Glutamatergic neuron (in vitro differentiated cells): ENCODE data around the gene TCF7L2. TPM values are rescaled to one million over a fixed set of nuclear protein-coding genes. Genes with fewer than 3 reads are reported as not detected.
A peak's percentile ranks its signal among the peaks of the same experiment; 100 is the strongest.

ENCODE experiments used
- DNase-seq: peaks from one replicate; pipeline ENCODE4 v3.0.0; 2022
- H3K27ac Mint-ChIP-seq: one replicate; pipeline ENCODE4 v1.8.0; 2020; ENCODE audit warnings: mild to moderate bottlenecking, mixed read lengths, inconsistent platforms; ENCODE audit not compliant: unreplicated experiment
- H3K27me3 Mint-ChIP-seq: one replicate; pipeline ENCODE4 v1.8.0; 2020; ENCODE audit warnings: mild to moderate bottlenecking, moderate library complexity, mixed read lengths, inconsistent platforms; ENCODE audit not compliant: unreplicated experiment
- H3K36me3 Mint-ChIP-seq: one replicate; pipeline ENCODE4 v1.8.0; 2020; ENCODE audit warnings: mild to moderate bottlenecking, mixed read lengths, inconsistent platforms; ENCODE audit not compliant: unreplicated experiment
- H3K4me1 Mint-ChIP-seq: one replicate; pipeline ENCODE4 v1.8.0; 2020; ENCODE audit warnings: mild to moderate bottlenecking, low read depth, mixed read lengths, inconsistent platforms; ENCODE audit not compliant: unreplicated experiment
- H3K4me3 Mint-ChIP-seq: one replicate; pipeline ENCODE4 v1.8.0; 2020; ENCODE audit warnings: mild to moderate bottlenecking, mixed read lengths, inconsistent platforms; ENCODE audit not compliant: unreplicated experiment
- H3K9me3 Mint-ChIP-seq: one replicate; pipeline ENCODE4 v1.8.0; 2020; ENCODE audit warnings: mild to moderate bottlenecking, moderate library complexity, mixed read lengths, inconsistent platforms; ENCODE audit not compliant: unreplicated experiment
- CTCF ChIP-seq: fragments of 200-600 bp; sonication (generic); IDR thresholded peaks from one replicate; pipeline ENCODE4 v1.5.0; 2021; ENCODE audit not compliant: partially characterized antibody, unreplicated experiment
- total RNA-seq: library from RNA; stranded (reverse); fragmentation: NEBNext Ultra II Directional; extraction: Animal tissue kit (Norgen Biotek cat#: 25700); gene quantifications from one replicate; pipeline ENCODE4 v1.2.1, GENCODE V29; 2021; ENCODE audit not compliant: unreplicated experiment

The TCF7L2 gene
- total RNA-seq, 1 donor from 2014 or later: 5.0 TPM

GRCh38 chr10:112955582-112956421 is 5.8 kb downstream of the TCF7L2 start:
- peak overlapping the region; percentile 7 for H3K4me3 Mint-ChIP-seq
- H3K27me3 Mint-ChIP-seq: peaks cover 8% of the 10 kb centered on the region
- H3K27ac Mint-ChIP-seq: no peak overlapping the region
- no peak for TF ChIP-seq CTCF
- H3K4me1 Mint-ChIP-seq: peaks cover 45% of the 10 kb centered on the region
- no peaks in the 10 kb centered on the region for H3K36me3 Mint-ChIP-seq
- H3K9me3 Mint-ChIP-seq: peaks cover under 1% of the 10 kb centered on the region
- DNase-seq: no peak

DNA sequence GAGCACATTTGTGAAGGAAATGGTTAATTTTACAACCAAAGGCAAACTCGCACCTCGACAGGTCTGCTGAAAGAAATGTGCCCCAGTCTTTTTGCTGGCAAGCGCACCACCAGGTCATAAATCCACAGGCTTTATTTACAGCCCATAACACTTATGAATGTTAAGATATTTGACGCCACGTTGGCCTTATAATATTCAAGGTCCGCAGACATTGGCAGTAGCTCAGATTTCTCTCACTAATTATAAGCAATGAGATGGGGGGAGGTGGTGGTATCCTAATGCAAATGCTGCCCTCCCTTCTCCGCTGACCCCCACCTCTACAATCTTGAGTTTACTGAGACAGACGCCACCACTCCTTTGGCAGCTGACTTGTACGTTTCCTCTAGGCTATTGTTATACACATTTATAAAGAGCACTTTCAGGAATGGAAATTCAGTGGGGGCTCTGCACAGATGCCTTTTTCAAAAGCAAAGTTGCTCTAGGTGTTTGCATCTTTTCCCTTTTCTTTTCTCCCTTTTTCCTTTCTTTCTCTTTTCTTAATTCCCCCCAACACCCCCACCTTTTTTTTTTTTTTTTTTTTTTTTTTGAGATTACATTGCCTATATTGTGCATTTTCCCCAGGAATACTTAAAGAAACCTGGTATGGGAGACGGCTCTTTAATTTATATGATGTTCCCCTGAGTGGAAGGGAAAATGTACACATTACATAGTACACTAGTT is 6.7 kb downstream of the TCF7L2 start:
- no peak for DNase-seq
- H3K4me3 Mint-ChIP-seq: no peak overlapping the region
- H3K27ac Mint-ChIP-seq: no peak overlapping the region
- no peak for TF ChIP-seq CTCF
- peaks cover 45% of the 10 kb centered on the region for H3K4me1 Mint-ChIP-seq
- H3K27me3 Mint-ChIP-seq: peaks cover 7% of the 10 kb centered on the region
- H3K9me3 Mint-ChIP-seq: no peaks in the 10 kb centered on the region
- H3K36me3 Mint-ChIP-seq: no peaks in the 10 kb centered on the region

DNA sequence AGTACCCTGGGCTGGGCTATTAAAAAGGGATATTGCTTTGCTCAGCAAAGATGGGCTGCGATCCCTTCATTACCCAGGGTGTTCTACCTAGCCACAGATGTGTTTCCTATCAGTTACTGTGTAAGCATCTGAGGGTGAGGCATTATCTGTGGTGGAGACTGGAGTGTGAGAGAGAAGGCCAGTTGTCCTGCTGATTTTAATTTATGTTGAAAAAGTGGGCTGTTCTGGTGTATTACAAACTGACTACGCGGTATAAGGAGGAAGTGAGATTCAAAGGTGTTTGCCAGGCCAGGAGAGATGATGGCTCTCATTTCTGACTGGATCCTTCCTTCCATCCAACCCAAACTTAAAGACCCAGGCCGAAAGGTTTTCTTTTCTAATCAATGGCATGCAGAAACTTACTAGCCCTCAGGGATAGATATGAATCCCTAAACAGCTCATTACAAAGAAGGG is 7.6 kb downstream of the TCF7L2 start:
- Mint-ChIP-seq H3K4me1 (peaks cover 45% of the 10 kb centered on the region), H3K27me3 (peaks cover 5% of the 10 kb centered on the region), H3K27ac (no peak overlapping the region), H3K9me3 (no peaks in the 10 kb centered on the region), H3K4me3 (peak overlapping the region; percentile 2), H3K36me3 (no peaks in the 10 kb centered on the region)
- TF ChIP-seq CTCF: no peak
- no peak for DNase-seq

DNA sequence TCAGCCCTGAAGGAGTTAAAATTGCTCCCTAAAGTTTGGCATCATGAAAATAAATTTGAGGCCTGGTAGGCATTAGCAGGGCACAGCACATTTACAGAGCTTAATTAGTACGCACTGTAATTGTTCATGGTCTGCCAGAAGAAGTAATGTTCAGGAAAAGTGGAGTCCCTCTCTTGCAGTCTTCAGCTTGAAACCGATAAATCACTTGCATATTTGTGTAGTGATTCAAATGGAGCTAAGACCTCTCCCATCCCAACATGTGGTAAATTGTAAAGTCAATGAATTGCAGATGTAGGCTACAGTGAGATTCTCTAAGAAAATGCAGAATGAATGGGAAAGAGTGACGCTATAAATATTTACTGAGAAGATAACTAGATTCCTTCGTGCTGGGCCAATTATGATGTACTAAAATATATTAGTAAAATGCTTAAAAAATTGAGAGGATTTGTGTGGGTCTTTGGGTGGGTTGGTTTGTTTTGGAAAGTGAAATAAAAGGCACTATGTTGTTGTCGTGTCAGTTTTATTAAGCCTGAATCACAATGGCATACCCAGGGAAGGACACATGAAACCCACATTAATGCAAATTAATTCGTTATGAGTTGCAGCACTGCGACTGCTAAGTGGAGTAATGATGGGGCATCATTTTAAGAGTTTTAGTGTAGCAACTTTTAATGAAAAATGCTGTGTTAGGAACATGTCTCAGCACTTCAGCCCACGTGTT is 8.4 kb downstream of the TCF7L2 start:
- H3K27ac Mint-ChIP-seq: no peak overlapping the region
- no peak overlapping the region for H3K4me3 Mint-ChIP-seq
- peaks cover 42% of the 10 kb centered on the region for H3K4me1 Mint-ChIP-seq
- TF ChIP-seq CTCF: no peak
- H3K36me3 Mint-ChIP-seq: no peaks in the 10 kb centered on the region
- peaks cover 3% of the 10 kb centered on the region for H3K27me3 Mint-ChIP-seq
- no peaks in the 10 kb centered on the region for H3K9me3 Mint-ChIP-seq
- no peak for DNase-seq
